Measurements from ENCODE around the gene MAU2. TPM values are rescaled to one million over a fixed set of nuclear protein-coding genes. Genes with fewer than 3 reads are reported as not detected.

MAU2 gene
- total RNA-seq, 4 donors from 2014 or later = 45.1 to 71.1 (median 68.7) TPM

GRCh38 chr19:19276386-19276785, 44.2 kb upstream of the MAU2 start:
- H3K4me3 ChIP-seq (replicated peaks in 1 of 3) = no peak overlapping the region
- TF ChIP-seq, protein P1, sequence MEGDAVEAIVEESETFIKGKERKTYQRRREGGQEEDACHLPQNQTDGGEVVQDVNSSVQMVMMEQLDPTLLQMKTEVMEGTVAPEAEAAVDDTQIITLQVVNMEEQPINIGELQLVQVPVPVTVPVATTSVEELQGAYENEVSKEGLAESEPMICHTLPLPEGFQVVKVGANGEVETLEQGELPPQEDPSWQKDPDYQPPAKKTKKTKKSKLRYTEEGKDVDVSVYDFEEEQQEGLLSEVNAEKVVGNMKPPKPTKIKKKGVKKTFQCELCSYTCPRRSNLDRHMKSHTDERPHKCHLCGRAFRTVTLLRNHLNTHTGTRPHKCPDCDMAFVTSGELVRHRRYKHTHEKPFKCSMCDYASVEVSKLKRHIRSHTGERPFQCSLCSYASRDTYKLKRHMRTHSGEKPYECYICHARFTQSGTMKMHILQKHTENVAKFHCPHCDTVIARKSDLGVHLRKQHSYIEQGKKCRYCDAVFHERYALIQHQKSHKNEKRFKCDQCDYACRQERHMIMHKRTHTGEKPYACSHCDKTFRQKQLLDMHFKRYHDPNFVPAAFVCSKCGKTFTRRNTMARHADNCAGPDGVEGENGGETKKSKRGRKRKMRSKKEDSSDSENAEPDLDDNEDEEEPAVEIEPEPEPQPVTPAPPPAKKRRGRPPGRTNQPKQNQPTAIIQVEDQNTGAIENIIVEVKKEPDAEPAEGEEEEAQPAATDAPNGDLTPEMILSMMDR (IDR thresholded peaks at IDR 0.05) = no peak
- no peak for TF ChIP-seq POLR2A (IDR thresholded peaks at IDR 0.05)
- no peak overlapping the region for H3K27ac ChIP-seq
- intact Hi-C loops (cut with DNase I) = no loop called here
- 86% methylated on average over 11 to 12 of the region's 12 CpGs for WGBS, 2 donors
- H3K9me3 ChIP-seq = no peaks in the 10 kb centered on the region
- no peaks in the 10 kb centered on the region for H3K27me3 ChIP-seq
- DNase-seq = no peak
- H3K4me1 ChIP-seq = peaks cover 0 to 9% of the 10 kb centered on the region in 2 donors
- H3K36me3 ChIP-seq = peaks cover 48 to 50% of the 10 kb centered on the region in 2 donors

- Histone ChIP-seq H3K4me1 (peaks cover 0 to 9% of the 10 kb centered on the region in 2 donors), H3K9me3 (no peaks in the 10 kb centered on the region), H3K27ac (no peak overlapping the region), H3K27me3 (no peaks in the 10 kb centered on the region), H3K36me3 (peaks cover 48 to 55% of the 10 kb centered on the region in 2 donors), H3K4me3 (replicated peaks in 1 of 3) (no peak overlapping the region)
- intact Hi-C loops (cut with DNase I) = no loop called here
- 96 to 100% methylated on average over 1 to 14 of the region's 20 CpGs for WGBS, 2 donors
- no peak for DNase-seq
- no peak for TF ChIP-seq POLR2A (IDR thresholded peaks at IDR 0.05)
- TF ChIP-seq, protein P1 (IDR thresholded peaks at IDR 0.05) = no peak
Observed at GRCh38 chr19:19276851-19277250, 43.8 kb upstream of the MAU2 start.

- TF ChIP-seq, protein P1 (IDR thresholded peaks at IDR 0.05) = no peak
- no peak for TF ChIP-seq POLR2A (IDR thresholded peaks at IDR 0.05)
- 91 to 95% methylated on average over 7 of the region's 7 CpGs for WGBS, 2 donors
- no peak overlapping the region for H3K27ac ChIP-seq
- peaks cover 0 to 1% of the 10 kb centered on the region in 2 donors for H3K4me1 ChIP-seq
- H3K27me3 ChIP-seq = no peaks in the 10 kb centered on the region
- DNase-seq = no peak
- no peak overlapping the region for H3K4me3 ChIP-seq (replicated peaks in 1 of 3)
- H3K36me3 ChIP-seq = peaks cover 48 to 55% of the 10 kb centered on the region in 2 donors
- intact Hi-C loops (cut with DNase I) = no loop called here
- no peaks in the 10 kb centered on the region for H3K9me3 ChIP-seq
Observed at GRCh38 chr19:19278315-19278714, 42.3 kb upstream of the MAU2 start.

- peaks cover 48 to 55% of the 10 kb centered on the region in 2 donors for H3K36me3 ChIP-seq
- no peak overlapping the region for H3K27ac ChIP-seq
- H3K4me1 ChIP-seq = no peaks in the 10 kb centered on the region
- no peaks in the 10 kb centered on the region for H3K27me3 ChIP-seq
- intact Hi-C loops (cut with DNase I) = no loop called here
- DNase-seq = no peak
- no peaks in the 10 kb centered on the region for H3K9me3 ChIP-seq
- TF ChIP-seq POLR2A (IDR thresholded peaks at IDR 0.05) = no peak
- TF ChIP-seq, protein P1 (IDR thresholded peaks at IDR 0.05) = no peak
- WGBS, 2 donors = 87 to 93% methylated on average over 3 to 19 of the region's 19 CpGs
- H3K4me3 ChIP-seq (replicated peaks in 1 of 3) = no peak overlapping the region
Observed at GRCh38 chr19:19279062-19279612, 41.5 kb upstream of the MAU2 start.

DNA sequence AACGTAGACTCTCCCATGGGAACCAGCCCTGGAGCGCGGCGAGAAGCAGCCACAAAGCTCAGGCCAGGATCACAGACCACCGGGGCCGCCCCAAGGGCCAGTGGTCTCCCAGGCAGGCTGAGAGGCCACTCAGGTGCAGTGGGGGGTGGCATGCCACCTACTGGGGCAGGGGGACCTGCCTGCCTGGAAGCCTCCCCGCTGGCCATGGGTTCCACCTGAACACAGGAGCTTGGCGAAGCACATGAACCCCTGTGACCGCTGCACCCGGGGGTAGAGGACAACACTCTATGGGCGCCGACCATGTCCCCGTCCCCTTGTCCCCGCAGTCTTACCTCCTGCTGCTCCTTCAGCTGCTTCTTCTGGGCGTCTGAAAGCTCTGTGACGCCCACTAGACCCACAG, 40.8 kb upstream of the MAU2 start:
- H3K36me3 ChIP-seq = peaks cover 48 to 55% of the 10 kb centered on the region in 2 donors
- DNase-seq = no peak

More for the DNA sequence above, 40.8 kb upstream of the MAU2 start:
- Histone ChIP-seq H3K9me3 (no peaks in the 10 kb centered on the region), H3K27me3 (no peaks in the 10 kb centered on the region), H3K27ac (no peak overlapping the region), H3K4me1 (no peaks in the 10 kb centered on the region), H3K4me3 (replicated peaks in 1 of 3) (no peak overlapping the region)
- 96% methylated on average over 4 to 16 of the region's 16 CpGs for WGBS, 2 donors
- intact Hi-C loops (cut with DNase I) = no loop called here
- no peak for TF ChIP-seq POLR2A (IDR thresholded peaks at IDR 0.05)
- TF ChIP-seq, protein P1 (IDR thresholded peaks at IDR 0.05) = no peak
